GM21529 (cell line): Measurements from ENCODE around the gene RPS6KB1.
"Not testable (repeated sequence)": the region's sequence is repeated elsewhere in the genome, so short reads cannot be mapped to it uniquely, and the experiment has no call there.

Experiments used
- ATAC-seq: cut with Tn5 transposase; IDR thresholded peaks from one replicate; pipeline ENCODE4 v1.9.1; 2021; ENCODE audit not compliant: unreplicated experiment

Gene RPS6KB1

DNA sequence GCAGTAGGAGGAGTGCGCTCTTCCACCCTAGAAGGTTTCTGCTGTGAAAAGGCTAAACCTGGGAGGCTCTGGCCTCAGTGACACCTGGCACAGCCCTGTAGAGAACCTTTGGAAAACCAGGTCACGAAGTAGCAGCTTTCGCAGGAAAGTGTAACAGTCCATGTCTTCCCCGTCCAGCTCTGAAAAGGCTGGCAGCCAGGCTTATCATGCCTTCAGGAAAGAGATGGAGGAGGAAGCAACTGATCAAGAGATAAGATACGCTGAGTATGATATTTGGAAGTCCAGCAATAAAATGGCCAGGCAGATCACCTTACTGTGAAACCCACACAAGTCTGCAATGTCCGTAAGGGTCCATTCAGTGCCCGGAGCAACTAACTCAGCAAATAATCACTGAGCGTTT, 22.4 kb upstream of the RPS6KB1 start:
- no peak for ATAC-seq

- ATAC-seq, result no peak
These were observed 20.6 kb upstream of the RPS6KB1 start for GRCh38 chr17:59872351-59872750.

GRCh38 chr17:59873414-59873813, 19.5 kb upstream of the RPS6KB1 start:
- ATAC-seq, result not testable (repeated sequence)

DNA sequence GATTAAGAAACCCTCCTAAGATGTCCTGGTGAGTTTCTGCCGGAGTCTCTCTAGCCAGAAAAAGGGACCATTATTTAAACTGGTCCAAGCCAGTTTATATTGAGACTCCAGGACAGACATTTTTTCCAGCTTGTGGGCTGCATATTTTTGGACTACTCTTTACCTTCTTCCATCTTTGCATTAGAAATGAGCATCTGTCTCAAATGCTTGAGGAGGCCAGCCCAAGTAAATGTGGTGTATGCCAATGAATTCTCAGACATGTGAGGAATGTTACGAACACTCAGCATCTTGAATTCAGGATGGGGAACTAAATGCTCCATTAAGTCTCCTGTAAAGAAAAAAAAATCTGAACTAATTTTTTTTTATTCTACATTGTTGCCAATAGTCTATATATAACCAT, 18.5 kb upstream of the RPS6KB1 start:
- ATAC-seq, result no peak

DNA sequence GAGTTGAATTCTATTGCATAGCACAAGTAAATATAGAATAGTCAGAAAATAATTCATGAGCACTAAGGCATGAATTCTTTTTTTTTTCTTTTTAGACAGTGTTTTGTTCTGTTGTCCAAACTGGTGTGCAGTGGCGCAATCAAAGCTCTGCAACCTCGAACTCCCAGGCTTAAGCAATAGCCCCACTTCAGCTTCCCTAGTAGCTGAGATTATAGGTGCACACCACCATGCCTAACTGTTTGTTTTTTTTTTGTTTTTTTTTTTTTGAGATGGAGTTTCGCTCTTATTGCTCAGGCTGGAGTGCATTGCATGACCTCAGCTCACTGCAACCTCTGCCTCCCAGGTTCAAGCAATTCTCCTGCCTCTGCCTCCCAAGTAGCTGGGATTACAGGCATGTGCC, 16.8 kb upstream of the RPS6KB1 start:
- no peak for ATAC-seq

DNA sequence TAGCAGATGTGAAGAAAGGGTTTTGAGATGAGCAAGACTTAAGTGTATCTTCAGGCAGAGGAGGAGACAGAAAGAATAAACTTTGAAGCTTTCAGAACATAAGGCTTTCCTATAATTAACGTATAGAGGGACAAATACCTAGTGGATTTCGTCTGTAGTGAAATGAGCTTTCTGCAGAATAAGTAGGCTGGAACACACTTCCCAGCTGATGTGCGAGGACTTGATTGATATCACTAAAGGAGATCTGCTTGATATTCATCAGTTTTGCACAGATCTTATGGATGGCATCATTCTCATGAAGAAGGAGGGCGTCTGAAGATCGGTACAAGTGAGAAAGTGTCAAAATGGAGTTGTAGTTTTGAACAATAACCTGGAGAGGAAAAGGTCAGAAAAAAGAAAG, 15.0 kb upstream of the RPS6KB1 start:
- ATAC-seq, result no peak

DNA sequence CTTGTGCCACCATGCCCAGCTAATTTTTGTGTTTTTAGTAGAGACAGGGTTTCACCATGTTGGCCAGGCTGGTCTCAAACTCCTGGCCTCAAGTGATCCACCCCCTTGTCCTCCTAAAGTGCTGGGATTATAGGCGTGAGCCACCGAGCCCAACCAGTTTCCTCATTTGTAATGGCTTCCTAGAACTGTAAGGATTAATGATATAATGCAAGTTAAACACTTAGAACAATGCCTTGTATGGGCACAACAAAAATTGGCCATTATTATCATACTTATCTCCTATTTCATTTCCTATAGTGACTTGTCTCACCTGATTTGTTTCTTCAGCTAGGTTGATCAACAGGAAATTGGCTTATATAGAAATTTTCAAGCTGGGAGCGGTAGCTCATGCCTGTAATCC, 14.3 kb upstream of the RPS6KB1 start:
- ATAC-seq, result no peak

DNA sequence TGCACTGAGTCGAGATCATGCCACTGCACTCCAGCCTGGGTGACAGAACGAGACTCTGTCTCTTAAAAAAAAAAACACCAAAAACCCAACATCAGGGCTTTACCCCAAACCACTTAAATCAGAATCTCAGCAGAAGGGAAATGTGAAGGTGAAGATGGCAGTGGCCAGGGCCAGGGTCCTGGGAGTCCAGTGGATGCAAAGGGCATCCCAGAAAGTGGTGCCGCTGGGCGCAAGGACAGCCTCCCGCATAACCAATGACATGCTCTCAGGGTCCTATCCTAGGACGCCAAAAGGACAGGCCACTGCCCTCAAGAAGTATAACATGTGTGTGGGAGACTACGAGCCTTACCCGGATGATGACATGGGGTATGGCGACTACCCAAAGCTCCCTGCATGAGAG, 8.1 kb upstream of the RPS6KB1 start:
- no peak for ATAC-seq

DNA sequence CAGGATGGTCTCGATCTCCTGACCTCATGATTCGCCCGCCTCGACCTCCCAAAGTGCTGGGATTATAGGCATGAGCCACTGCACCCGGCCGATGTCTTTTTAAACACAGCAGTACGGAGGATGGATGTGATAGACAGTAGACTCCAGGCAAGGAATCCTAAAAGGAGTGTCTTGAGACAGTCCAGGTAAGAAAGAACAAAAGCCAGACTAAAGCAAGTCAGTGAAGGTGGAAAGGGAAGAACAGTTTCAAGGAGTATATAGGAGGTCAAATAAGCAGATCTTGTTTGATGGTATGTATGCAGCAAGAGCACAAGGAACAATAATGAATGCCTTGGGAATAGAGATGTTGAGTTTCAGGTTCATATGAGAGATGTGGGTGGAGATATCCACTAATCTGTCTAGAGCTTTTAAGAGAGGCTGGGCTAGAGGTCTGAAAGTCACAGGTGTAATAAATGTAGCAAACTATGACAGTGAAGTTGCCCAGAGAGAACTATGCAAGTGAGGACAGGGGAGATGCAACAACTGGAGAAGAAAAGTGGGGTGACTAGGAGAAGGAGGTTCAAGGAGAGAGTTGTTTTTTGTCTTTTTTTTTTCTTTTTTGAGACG, 4.7 kb upstream of the RPS6KB1 start:
- ATAC-seq, result no peak

- ATAC-seq, result no peak
These were observed 2.2 kb upstream of the RPS6KB1 start for GRCh38 chr17:59890720-59891119.

GRCh38 chr17:59892251-59892923, 534 bp upstream of the RPS6KB1 start:
- peak; percentile 49 for ATAC-seq

GRCh38 chr17:59893676-59894100, 767 bp downstream of the RPS6KB1 start:
- ATAC-seq, result peak; percentile 7

DNA sequence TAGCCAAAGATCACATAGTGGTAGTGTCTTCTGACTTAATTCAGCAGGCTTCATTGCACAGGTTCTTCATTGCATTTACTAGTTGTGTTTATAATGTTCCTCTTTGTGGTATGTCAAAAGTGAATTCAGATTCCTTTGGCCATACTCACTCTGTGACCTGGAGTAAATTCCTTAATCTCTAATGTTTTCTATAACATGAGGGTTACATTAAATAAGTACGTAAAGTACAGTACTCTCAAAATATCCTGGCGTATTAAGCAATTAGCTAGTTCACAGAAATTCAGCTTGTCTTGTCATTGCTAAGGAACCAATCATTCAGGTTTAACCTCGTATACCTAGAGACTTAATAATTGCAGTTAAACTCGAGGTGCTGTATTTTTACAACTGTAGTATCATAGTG, 4.2 kb downstream of the RPS6KB1 start:
- ATAC-seq, result no peak

DNA sequence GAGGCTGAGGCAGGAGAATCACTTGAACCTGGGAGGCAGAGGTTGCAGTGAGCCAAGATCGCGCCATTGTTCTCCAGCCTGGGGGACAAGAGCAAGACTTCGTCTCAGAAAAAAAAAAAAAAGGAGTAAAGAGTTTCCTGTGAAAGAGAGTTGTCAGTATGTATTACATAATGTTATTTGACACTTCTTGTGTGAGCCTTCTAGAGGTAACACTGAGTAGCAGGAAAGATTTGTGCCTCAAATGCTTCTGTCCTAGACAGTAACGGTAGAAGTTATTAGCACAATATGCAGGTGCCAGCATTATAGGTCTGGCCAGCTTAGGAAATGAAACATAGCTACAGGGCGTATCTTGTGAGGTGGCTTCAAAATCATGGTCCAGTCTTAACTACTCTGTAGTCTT, 6.2 kb downstream of the RPS6KB1 start:
- ATAC-seq, result no peak

DNA sequence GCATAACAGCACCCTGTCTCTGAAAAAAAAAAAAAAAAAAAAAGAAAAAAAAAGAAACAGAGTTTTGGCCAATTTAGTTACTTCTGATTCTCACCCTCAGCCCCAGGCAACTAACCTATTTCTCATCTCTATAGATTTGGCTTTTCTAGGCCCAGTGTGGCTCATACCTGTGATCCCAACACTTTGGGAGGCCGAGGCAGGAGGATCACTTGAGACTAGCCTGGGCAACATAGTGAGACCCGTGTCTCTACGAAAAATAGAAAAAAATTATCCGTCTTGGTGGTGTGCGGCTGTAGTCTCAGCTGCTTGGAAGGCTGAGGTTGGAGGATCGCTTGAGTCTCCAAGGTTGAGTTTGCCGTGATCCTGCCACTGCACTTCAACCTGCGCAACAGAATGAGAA, 8.7 kb downstream of the RPS6KB1 start:
- ATAC-seq, result no peak

GRCh38 chr17:59903455-59903854, 10.5 kb downstream of the RPS6KB1 start:
- no peak for ATAC-seq

- no peak for ATAC-seq
These were observed 14.5 kb downstream of the RPS6KB1 start for GRCh38 chr17:59907467-59907866.

DNA sequence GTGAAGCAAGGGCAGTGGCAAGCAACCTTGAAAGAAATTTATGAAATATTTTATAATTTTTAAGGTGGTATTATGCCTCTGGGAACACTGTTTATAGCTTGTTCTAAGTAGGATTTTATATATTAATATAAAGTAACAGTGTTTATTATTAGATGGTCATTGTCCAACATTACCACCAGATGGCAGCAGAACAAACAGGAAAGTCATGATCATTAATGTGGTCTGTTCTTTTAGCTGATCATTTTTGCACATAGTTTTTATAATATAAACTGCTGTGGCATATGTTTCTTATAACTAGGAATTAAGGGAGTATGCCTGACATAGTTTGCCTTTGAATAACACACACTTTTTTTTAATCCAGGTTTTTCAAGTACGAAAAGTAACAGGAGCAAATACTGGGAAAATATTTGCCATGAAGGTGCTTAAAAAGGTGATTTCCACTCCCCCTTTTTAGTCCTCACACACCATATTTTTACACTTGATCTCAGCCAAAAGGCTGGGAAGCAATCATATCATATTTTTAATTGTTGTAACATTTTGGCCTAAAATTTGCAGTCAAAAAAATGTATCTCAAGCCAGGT, 21.4 kb downstream of the RPS6KB1 start:
- no peak for ATAC-seq

GRCh38 chr17:59916446-59916845, 23.5 kb downstream of the RPS6KB1 start:
- ATAC-seq, result no peak

GRCh38 chr17:59920637-59921036, 27.7 kb downstream of the RPS6KB1 start:
- ATAC-seq, result not testable (repeated sequence)

- not testable (repeated sequence) for ATAC-seq
These were observed 37.2 kb downstream of the RPS6KB1 start for GRCh38 chr17:59930121-59930520.

GRCh38 chr17:59930768-59931167, 37.8 kb downstream of the RPS6KB1 start:
- not testable (repeated sequence) for ATAC-seq

DNA sequence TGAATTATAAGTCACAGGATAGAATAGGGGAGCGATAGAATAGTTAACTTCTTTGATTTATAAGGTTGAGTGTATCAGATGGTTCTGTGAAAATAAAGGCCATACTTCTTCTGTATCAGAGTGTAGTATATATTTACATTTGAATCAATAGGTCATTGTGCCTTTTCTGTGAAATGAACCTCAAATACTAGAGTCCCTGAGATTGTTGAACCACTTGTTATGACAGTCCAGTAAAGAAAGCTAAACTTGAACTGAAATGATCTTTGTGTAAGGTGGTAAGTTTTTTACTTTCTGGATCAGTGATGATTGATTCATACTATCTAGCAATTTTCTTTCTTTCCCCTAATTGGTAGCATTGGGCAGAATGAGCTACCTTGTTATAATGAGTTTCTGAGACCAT, 40.4 kb downstream of the RPS6KB1 start:
- ATAC-seq, result not testable (repeated sequence)
